ENCODE measurements around the gene SOCS3.

The SOCS3 gene

DNA sequence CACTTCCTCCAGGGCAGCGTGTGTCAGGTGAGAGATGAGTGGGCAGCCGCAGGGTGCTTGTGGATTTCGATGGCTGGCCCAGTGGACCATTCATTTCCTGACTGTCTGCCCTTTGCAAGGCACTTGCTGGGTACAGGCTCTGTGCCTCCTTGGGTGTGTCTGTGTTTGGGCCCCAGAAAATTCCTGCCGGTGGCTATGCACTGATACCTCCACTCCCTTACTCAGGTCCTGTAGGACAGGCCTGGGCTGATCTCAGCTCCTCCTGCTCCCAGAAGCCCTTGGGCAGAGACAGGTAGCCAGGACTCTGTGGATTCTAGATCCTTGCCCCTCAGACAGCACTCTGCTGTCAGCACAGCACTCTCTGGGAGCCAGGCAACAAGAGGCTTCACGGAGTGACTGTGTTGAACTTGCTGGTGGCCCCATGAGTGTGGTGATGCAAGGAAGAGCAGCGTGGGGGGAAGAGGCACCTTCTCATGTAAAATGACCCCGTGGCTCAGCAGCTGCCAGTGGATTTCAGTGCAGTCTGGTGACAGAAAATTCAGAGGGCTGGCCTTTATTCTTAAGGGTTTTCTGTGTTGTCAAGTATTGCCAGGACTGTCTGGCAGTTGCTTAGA is 47.6 kb upstream of the SOCS3 start:
- Histone ChIP-seq H3K79me2 (ENCODE audit: low read length) (peaks cover 12% of the 10 kb centered on the region), H3F3A (ENCODE audit: insufficient read depth, low read length) (no peaks in the 10 kb centered on the region), H3K27ac (ENCODE audit: low read length) (no peak overlapping the region), H3K36me3 (replicated peaks; ENCODE audit: insufficient read depth, low read length) (no peaks in the 10 kb centered on the region), H3K4me3 (ENCODE audit: low read length) (no peak overlapping the region), H3K4me2 (ENCODE audit: low read depth, low read length) (no peak overlapping the region), H3K9me2 (replicated peaks; ENCODE audit: insufficient read depth, low read length) (no peaks in the 10 kb centered on the region), H2AFZ (ENCODE audit: low read length) (no peak overlapping the region), H3K9ac (ENCODE audit: low read length) (no peak overlapping the region), H3K4me1 (ENCODE audit: low read length) (no peaks in the 10 kb centered on the region), H4K20me1 (ENCODE audit: insufficient read depth, low read length) (no peaks in the 10 kb centered on the region), H3K27me3 (replicated peaks; ENCODE audit: insufficient read depth, low read length) (no peaks in the 10 kb centered on the region), H3K9me3 (replicated peaks; ENCODE audit: insufficient read depth, low read length) (no peaks in the 10 kb centered on the region)
- TF ChIP-seq EZH2 (optimal IDR thresholded peaks at IDR 0.05; ENCODE audit: low read depth, low read length) (no peak), EZH2phosphoT487 (IDR thresholded peaks at IDR 0.05; ENCODE audit: low read length) (no peak)
- TF ChIP-seq, protein P1, sequence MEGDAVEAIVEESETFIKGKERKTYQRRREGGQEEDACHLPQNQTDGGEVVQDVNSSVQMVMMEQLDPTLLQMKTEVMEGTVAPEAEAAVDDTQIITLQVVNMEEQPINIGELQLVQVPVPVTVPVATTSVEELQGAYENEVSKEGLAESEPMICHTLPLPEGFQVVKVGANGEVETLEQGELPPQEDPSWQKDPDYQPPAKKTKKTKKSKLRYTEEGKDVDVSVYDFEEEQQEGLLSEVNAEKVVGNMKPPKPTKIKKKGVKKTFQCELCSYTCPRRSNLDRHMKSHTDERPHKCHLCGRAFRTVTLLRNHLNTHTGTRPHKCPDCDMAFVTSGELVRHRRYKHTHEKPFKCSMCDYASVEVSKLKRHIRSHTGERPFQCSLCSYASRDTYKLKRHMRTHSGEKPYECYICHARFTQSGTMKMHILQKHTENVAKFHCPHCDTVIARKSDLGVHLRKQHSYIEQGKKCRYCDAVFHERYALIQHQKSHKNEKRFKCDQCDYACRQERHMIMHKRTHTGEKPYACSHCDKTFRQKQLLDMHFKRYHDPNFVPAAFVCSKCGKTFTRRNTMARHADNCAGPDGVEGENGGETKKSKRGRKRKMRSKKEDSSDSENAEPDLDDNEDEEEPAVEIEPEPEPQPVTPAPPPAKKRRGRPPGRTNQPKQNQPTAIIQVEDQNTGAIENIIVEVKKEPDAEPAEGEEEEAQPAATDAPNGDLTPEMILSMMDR (IDR thresholded peaks at IDR 0.05; ENCODE audit: low read length), result no peak
- DNase-seq, result no peak

GRCh38 chr17:78406920-78407319 is 47.0 kb upstream of the SOCS3 start:
- H3K27me3 ChIP-seq (replicated peaks; ENCODE audit: insufficient read depth, low read length), result no peaks in the 10 kb centered on the region
- H3K79me2 ChIP-seq (ENCODE audit: low read length), result peaks cover 12% of the 10 kb centered on the region
- H3K4me2 ChIP-seq (ENCODE audit: low read depth, low read length), result no peak overlapping the region
- no peaks in the 10 kb centered on the region for H3K9me2 ChIP-seq (replicated peaks; ENCODE audit: insufficient read depth, low read length)
- no peaks in the 10 kb centered on the region for H3F3A ChIP-seq (ENCODE audit: insufficient read depth, low read length)
- DNase-seq, result no peak
- TF ChIP-seq EZH2phosphoT487 (IDR thresholded peaks at IDR 0.05; ENCODE audit: low read length), result no peak
- no peak for TF ChIP-seq EZH2 (optimal IDR thresholded peaks at IDR 0.05; ENCODE audit: low read depth, low read length)
- TF ChIP-seq, protein P1 (IDR thresholded peaks at IDR 0.05; ENCODE audit: low read length), result no peak
- no peaks in the 10 kb centered on the region for H3K9me3 ChIP-seq (replicated peaks; ENCODE audit: insufficient read depth, low read length)
- H3K9ac ChIP-seq (ENCODE audit: low read length), result no peak overlapping the region
- H3K36me3 ChIP-seq (replicated peaks; ENCODE audit: insufficient read depth, low read length), result no peaks in the 10 kb centered on the region
- no peak overlapping the region for H2AFZ ChIP-seq (ENCODE audit: low read length)
- no peak overlapping the region for H3K27ac ChIP-seq (ENCODE audit: low read length)
- no peaks in the 10 kb centered on the region for H3K4me1 ChIP-seq (ENCODE audit: low read length)
- no peaks in the 10 kb centered on the region for H4K20me1 ChIP-seq (ENCODE audit: insufficient read depth, low read length)
- H3K4me3 ChIP-seq (ENCODE audit: low read length), result no peak overlapping the region

DNA sequence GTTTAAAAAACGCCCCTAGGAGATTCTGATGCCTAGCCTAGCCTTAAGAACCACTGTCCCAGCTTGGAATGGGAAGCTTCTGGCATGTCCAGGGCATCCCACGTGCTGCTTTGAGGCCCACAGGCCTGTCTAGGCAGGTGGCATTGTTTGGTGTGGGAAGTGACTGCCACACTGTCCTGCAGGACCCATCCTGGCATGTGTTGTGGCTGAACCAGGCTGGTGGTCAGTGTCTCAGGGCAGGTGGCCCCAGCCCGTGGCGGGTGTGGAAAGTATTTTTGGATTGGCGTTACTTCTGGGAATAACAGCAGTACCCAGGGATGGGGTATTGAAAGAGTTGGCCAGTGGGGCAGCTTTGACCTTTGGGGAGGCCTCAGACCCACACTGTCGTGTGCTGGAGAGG is 46.5 kb upstream of the SOCS3 start:
- peaks cover 12% of the 10 kb centered on the region for H3K79me2 ChIP-seq (ENCODE audit: low read length)
- H3K27ac ChIP-seq (ENCODE audit: low read length), result no peak overlapping the region
- no peaks in the 10 kb centered on the region for H3K4me1 ChIP-seq (ENCODE audit: low read length)
- no peaks in the 10 kb centered on the region for H4K20me1 ChIP-seq (ENCODE audit: insufficient read depth, low read length)
- H3K27me3 ChIP-seq (replicated peaks; ENCODE audit: insufficient read depth, low read length), result no peaks in the 10 kb centered on the region
- H3K4me2 ChIP-seq (ENCODE audit: low read depth, low read length), result no peak overlapping the region
- H3F3A ChIP-seq (ENCODE audit: insufficient read depth, low read length), result no peaks in the 10 kb centered on the region
- no peak overlapping the region for H2AFZ ChIP-seq (ENCODE audit: low read length)
- DNase-seq, result no peak
- no peak overlapping the region for H3K4me3 ChIP-seq (ENCODE audit: low read length)
- H3K36me3 ChIP-seq (replicated peaks; ENCODE audit: insufficient read depth, low read length), result no peaks in the 10 kb centered on the region
- H3K9me3 ChIP-seq (replicated peaks; ENCODE audit: insufficient read depth, low read length), result no peaks in the 10 kb centered on the region
- TF ChIP-seq, protein P1 (IDR thresholded peaks at IDR 0.05; ENCODE audit: low read length), result no peak
- no peak for TF ChIP-seq EZH2 (optimal IDR thresholded peaks at IDR 0.05; ENCODE audit: low read depth, low read length)
- no peak for TF ChIP-seq EZH2phosphoT487 (IDR thresholded peaks at IDR 0.05; ENCODE audit: low read length)
- H3K9ac ChIP-seq (ENCODE audit: low read length), result no peak overlapping the region
- no peaks in the 10 kb centered on the region for H3K9me2 ChIP-seq (replicated peaks; ENCODE audit: insufficient read depth, low read length)
